HepG2 (cell line): ENCODE data around the gene AP2S1. TPM values are rescaled to one million over a fixed set of nuclear protein-coding genes. Genes with fewer than 3 reads are reported as not detected.

Experiments
- ATM ChIP-seq: fragments of 450-650 bp; IDR thresholded peaks from 2 replicates; pipeline ENCODE4 v1.7.1; 2017; ENCODE audit warnings: mild to moderate bottlenecking, borderline replicate concordance
- EEA1 ChIP-seq: sonication (generic); formaldehyde crosslinking; IDR thresholded peaks from 2 replicates; pipeline ENCODE4 v1.5.1; 2020; ENCODE audit warnings: mild to moderate bottlenecking, missing genetic modification reagents, borderline replicate concordance
- FIP1L1 ChIP-seq: fragments of 200-400 bp; formaldehyde crosslinking; IDR thresholded peaks from 2 replicates; pipeline ENCODE4 v1.6.1; 2018; ENCODE audit warnings: low read depth, mild to moderate bottlenecking, low read length, moderate library complexity, borderline replicate concordance; ENCODE audit not compliant: insufficient read depth
- JUN ChIP-seq: sonication (generic); formaldehyde crosslinking; IDR thresholded peaks from 2 replicates; pipeline ENCODE4 v1.4.0; 2020; ENCODE audit warnings: mild to moderate bottlenecking, missing genetic modification reagents
- KDM1A ChIP-seq: IDR thresholded peaks from 2 replicates; pipeline ENCODE4 v1.6.1; 2016; ENCODE audit warnings: missing compliant biosample characterization
- KDM3A ChIP-seq: IDR thresholded peaks from 2 replicates; pipeline ENCODE4 v1.6.1; 2018; ENCODE audit warnings: low read depth, missing compliant biosample characterization
- KLF9 ChIP-seq: IDR thresholded peaks from 2 replicates; pipeline ENCODE4 v1.6.1; 2016; ENCODE audit warnings: low read depth
- MATR3 ChIP-seq: sonication (generic); formaldehyde crosslinking; IDR thresholded peaks from 2 replicates; pipeline ENCODE4 v1.4.0; 2020; ENCODE audit warnings: missing genetic modification reagents
- MAZ ChIP-seq, 2 experiments: sonication (generic) in 1 of 2; formaldehyde crosslinking in 1 of 2; IDR thresholded peaks; 2 replicates each; pipeline versions ENCODE4 v1.5.0 to v1.6.1; 2012 to 2020; ENCODE audit warnings: low read depth in 2 of 2, mild to moderate bottlenecking in 2 of 2, borderline replicate concordance in 1 of 2, improper control_type of control experiment in 1 of 2, low read length in 1 of 2, missing genetic modification reagents in 1 of 2, moderate library complexity in 1 of 2
- NFAT5 ChIP-seq: sonication (generic); formaldehyde crosslinking; IDR thresholded peaks from 2 replicates; pipeline ENCODE4 v1.4.0; 2020; ENCODE audit warnings: missing genetic modification reagents
- NR2F2 ChIP-seq: IDR thresholded peaks from 2 replicates; pipeline ENCODE4 v1.6.1; 2012; ENCODE audit warnings: low read depth, inconsistent platforms, borderline replicate concordance
- RCOR2 ChIP-seq: IDR thresholded peaks from 2 replicates; pipeline ENCODE4 v1.6.1; 2016; ENCODE audit warnings: missing biosample characterization, missing genetic modification reagents
- SSRP1 ChIP-seq: IDR thresholded peaks from 2 replicates; pipeline ENCODE4 v1.6.1; 2016; ENCODE audit warnings: control low read depth
- THAP11 ChIP-seq: IDR thresholded peaks from 2 replicates; pipeline ENCODE4 v1.6.1; 2016; ENCODE audit warnings: missing biosample characterization, missing genetic modification reagents
- ZFP62 ChIP-seq: sonication (generic); formaldehyde crosslinking; IDR thresholded peaks from 2 replicates; pipeline ENCODE4 v1.4.0; 2020; ENCODE audit warnings: missing genetic modification reagents
- ZFX ChIP-seq: sonication (generic); formaldehyde crosslinking; IDR thresholded peaks from 2 replicates; pipeline ENCODE4 v1.4.0; 2020; ENCODE audit warnings: mild to moderate bottlenecking, low read depth, missing genetic modification reagents, moderate library complexity
- ZNF136 ChIP-seq: sonication (generic); formaldehyde crosslinking; IDR thresholded peaks from 2 replicates; pipeline ENCODE4 v1.8.1; 2022; ENCODE audit warnings: low read depth, mild to moderate bottlenecking, moderate library complexity, missing genetic modification reagents
- ZNF34 ChIP-seq: sonication (generic); formaldehyde crosslinking; IDR thresholded peaks from 2 replicates; pipeline ENCODE4 v1.4.0; 2020; ENCODE audit warnings: mild to moderate bottlenecking, missing genetic modification reagents, borderline replicate concordance
- ZNF468 ChIP-seq: sonication (generic); formaldehyde crosslinking; IDR thresholded peaks from 2 replicates; pipeline ENCODE4 v1.8.0; 2022; ENCODE audit warnings: mild to moderate bottlenecking, moderate library complexity, missing genetic modification reagents
- ZNF510 ChIP-seq: sonication (generic); formaldehyde crosslinking; IDR thresholded peaks from 2 replicates; pipeline ENCODE4 v1.4.0; 2020; ENCODE audit warnings: low read depth, mild to moderate bottlenecking, missing genetic modification reagents
- ZNF556 ChIP-seq: sonication (generic); formaldehyde crosslinking; IDR thresholded peaks from 2 replicates; pipeline ENCODE4 v1.4.0; 2020; ENCODE audit warnings: mild to moderate bottlenecking, missing genetic modification reagents, borderline replicate concordance
- ZNF619 ChIP-seq: sonication (generic); formaldehyde crosslinking; IDR thresholded peaks from 2 replicates; pipeline ENCODE4 v1.4.0; 2020; ENCODE audit warnings: mild to moderate bottlenecking, missing genetic modification reagents
- ZNF75D ChIP-seq: sonication (generic); formaldehyde crosslinking; IDR thresholded peaks from 2 replicates; pipeline ENCODE4 v1.8.1; 2023; ENCODE audit warnings: missing genetic modification reagents, mild to moderate bottlenecking, borderline replicate concordance
- ZNF781 ChIP-seq: sonication (generic); formaldehyde crosslinking; IDR thresholded peaks from 2 replicates; pipeline ENCODE4 v1.5.1; 2020; ENCODE audit warnings: borderline replicate concordance, mild to moderate bottlenecking, missing genetic modification reagents; ENCODE audit errors: not compliant biosample characterization
- ZSCAN21 ChIP-seq: sonication (generic); formaldehyde crosslinking; IDR thresholded peaks from 2 replicates; pipeline ENCODE4 v1.8.0; 2022; ENCODE audit warnings: mild to moderate bottlenecking, missing genetic modification reagents, moderate library complexity, borderline replicate concordance
- polyA plus RNA-seq, 8 experiments: library from polyadenylated mRNA; depleted of rRNA in 3 of 8; stranded (reverse) in 7 of 8; unstranded in 1 of 8; fragments of >200 nt; fragmentation: Illumina TruSeq in 4 of 8; extraction: Trizol in 4 of 8; gene quantifications; 2 replicates each; pipeline versions ENCODE4 v1.2.1 to v1.2.3, GENCODE V29; 2011 to 2016; ENCODE audit warnings: low read depth in 4 of 8, missing spikeins in 1 of 8, mixed read lengths in 1 of 8; ENCODE audit not compliant: insufficient read depth in 1 of 8
- total RNA-seq, 5 experiments: library from RNA; depleted of rRNA; stranded (reverse); fragments of >200 nt; fragmentation: Illumina TruSeq; extraction: Trizol; gene quantifications; 2 replicates each; pipeline ENCODE4 v1.2.3, GENCODE V29; 2016; ENCODE audit warnings: low read depth in 1 of 5

The AP2S1 gene
- total and polyA plus RNA-seq, 2 of the 13 experiments (the other 11 are each of a cell fraction or from before 2014, with no cell fraction given): 45.2 to 86.1 TPM

DNA sequence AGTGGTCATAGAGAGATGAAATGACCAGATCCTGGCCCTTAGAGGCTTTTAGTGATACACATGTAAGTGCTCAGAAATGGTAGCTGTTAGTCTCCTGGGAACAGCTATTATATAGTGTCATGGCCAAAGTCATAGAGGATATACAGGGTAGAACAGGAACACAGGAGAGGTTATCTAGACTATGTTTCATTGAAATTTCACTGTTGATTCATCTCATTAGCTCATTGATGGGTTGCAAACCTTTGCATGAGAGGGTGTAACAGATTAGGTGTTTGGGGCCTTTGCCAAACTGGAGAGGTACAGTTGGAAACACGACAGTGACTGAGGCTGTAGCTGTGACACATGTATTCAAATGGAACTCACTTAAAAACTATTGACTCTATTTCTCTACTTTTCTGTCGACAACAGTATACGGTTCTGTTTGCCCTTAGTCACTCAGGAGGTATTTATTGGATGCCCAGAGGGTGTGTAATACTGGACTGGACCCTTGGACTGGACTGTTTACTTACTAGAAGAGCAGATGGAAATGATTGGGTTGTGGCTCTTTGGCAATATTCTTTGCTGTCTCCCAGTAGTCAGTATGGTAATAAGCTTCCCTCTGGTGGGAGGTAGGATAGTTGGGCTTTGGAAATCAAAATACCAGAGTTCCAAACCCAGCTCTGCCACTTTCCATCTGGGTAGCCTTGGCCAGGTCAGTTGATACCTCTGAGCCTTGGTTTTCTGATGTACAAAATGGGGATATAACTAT lies 40.0 kb upstream of the AP2S1 start (continued):
- TF ChIP-seq FIP1L1 (no peak), RCOR2 (CRISPR knock-in tag) (no peak; the same call in 1 of the 2 replicates), JUN (peak; percentile 98), ZFP62 (CRISPR knock-in tag) (no peak), ZNF556 (peak; percentile 66; the same call in 1 of the 2 replicates), SSRP1 (peak; percentile 80; the same call in 1 of the 2 replicates), THAP11 (peak; percentile 67; the same call in 1 of the 2 replicates), NFAT5 (CRISPR knock-in tag) (no peak), MAZ (IDR thresholded peaks at IDR 0.05; ENCODE audit: borderline replicate concordance, low read depth, low read length) (no peak), MAZ (CRISPR knock-in tag; IDR thresholded peaks at IDR 0.05; ENCODE audit: low read depth) (no peak), ZSCAN21 (no peak), NR2F2 (peak; percentile 37; the same call in 1 of the 2 replicates), KDM3A (peak; percentile 51; the same call in 1 of the 2 replicates), ZNF34 (CRISPR knock-in tag) (no peak), ZNF75D (CRISPR knock-in tag) (no peak), ATM (no peak), MATR3 (no peak), EEA1 (CRISPR knock-in tag) (no peak), ZNF619 (no peak), ZNF781 (CRISPR knock-in tag) (no peak), ZFX (CRISPR knock-in tag) (peak; percentile 29; the same call in 1 of the 2 replicates), KLF9 (CRISPR knock-in tag) (no peak), ZNF468 (CRISPR knock-in tag) (no peak), ZNF510 (CRISPR knock-in tag) (0 out of 2 replicates have a peak, but pooled peaks have one; percentile 54), ZNF136 (no peak), KDM1A (CRISPR knock-in tag) (peak; percentile 74)
